GM12865 (cell line): ENCODE data around the gene TK1.

Source experiments
- DNase-seq: peaks from one replicate; pipeline ENCODE4 v3.0.0; 2010; ENCODE audit warnings: low read depth
- H3K4me3 ChIP-seq: 2 replicates; pipeline ENCODE4 v1.5.1; 2011; ENCODE audit warnings: mild to moderate bottlenecking, low read depth, low read length, control low read depth
- CTCF ChIP-seq: IDR thresholded peaks from 2 replicates; pipeline ENCODE4 v1.5.1; 2011; ENCODE audit warnings: low read length, control low read depth, low read depth, inconsistent platforms; ENCODE audit not compliant: insufficient read depth; ENCODE audit errors: missing control alignments

Gene TK1

GRCh38 chr17:78185981-78186691 lies 716 bp downstream of the TK1 start:
- H3K4me3 ChIP-seq, result peak overlapping the region; percentile 75
- DNase-seq, result peak; percentile 56
- no peak for TF ChIP-seq CTCF

GRCh38 chr17:78184868-78185267 lies 2.0 kb downstream of the TK1 start:
- no peak for TF ChIP-seq CTCF
- no peak overlapping the region for H3K4me3 ChIP-seq
- no peak for DNase-seq

GRCh38 chr17:78184351-78184750 lies 2.5 kb downstream of the TK1 start:
- H3K4me3 ChIP-seq, result no peak overlapping the region
- no peak for TF ChIP-seq CTCF
- DNase-seq, result no peak

- no peak overlapping the region for H3K4me3 ChIP-seq
- TF ChIP-seq CTCF, result no peak
These were observed 2.9 kb downstream of the TK1 start for GRCh38 chr17:78183916-78184315.

GRCh38 chr17:78182504-78182903 lies 4.3 kb downstream of the TK1 start:
- TF ChIP-seq CTCF, result no peak
- H3K4me3 ChIP-seq, result no peak overlapping the region
- no peak for DNase-seq

More at GRCh38 chr17:78183916-78184315, 2.9 kb downstream of the TK1 start:
- DNase-seq, result no peak

- H3K4me3 ChIP-seq, result no peak overlapping the region
- TF ChIP-seq CTCF, result no peak
- no peak for DNase-seq
These were observed 6.3 kb downstream of the TK1 start for GRCh38 chr17:78180508-78180907.

- no peak for TF ChIP-seq CTCF
- DNase-seq, result no peak
- no peak overlapping the region for H3K4me3 ChIP-seq
These were observed 6.8 kb downstream of the TK1 start for GRCh38 chr17:78180083-78180482.
